Activated naive CD4-positive, alpha-beta T cell (primary cell): Measurements from ENCODE around the gene NISCH.

Experiments used
- DNase-seq, 4 experiments: peaks; one replicate each; lab custom pipeline; 2025; lab: John Stamatoyannopoulos, UW

NISCH gene

GRCh38 chr3:52447512-52448355 lies 7.7 kb upstream of the NISCH start:
- no peak for DNase-seq

GRCh38 chr3:52450489-52451236 lies 4.7 kb upstream of the NISCH start:
- DNase-seq: no peak

GRCh38 chr3:52451237-52452083 lies 3.9 kb upstream of the NISCH start:
- DNase-seq: no peak

GRCh38 chr3:52452126-52452525 lies 3.3 kb upstream of the NISCH start:
- no peak for DNase-seq

- DNase-seq: no peak
Measured at GRCh38 chr3:52452570-52453221, 2.7 kb upstream of the NISCH start.

- no peak for DNase-seq
Measured at GRCh38 chr3:52453496-52454249, 1.7 kb upstream of the NISCH start, which contains the start of gene TNNC1. TSS of gene TNNC1 (minus strand) at chr3:52454041. CDS start at chr3:52454015, 26 bp downstream.

GRCh38 chr3:52454250-52454937 lies 1.0 kb upstream of the NISCH start:
- DNase-seq: no peak

- no peak for DNase-seq
Measured at GRCh38 chr3:52454938-52455282, 494 bp upstream of the NISCH start.

GRCh38 chr3:52456169-52456799 lies 880 bp downstream of the NISCH start:
- no peak for DNase-seq

GRCh38 chr3:52456800-52457183 lies 1.4 kb downstream of the NISCH start:
- no peak for DNase-seq

- DNase-seq: no peak
Measured at GRCh38 chr3:52458031-52458760, 2.8 kb downstream of the NISCH start.

- DNase-seq: no peak
Measured at GRCh38 chr3:52458770-52459545, 3.6 kb downstream of the NISCH start.

GRCh38 chr3:52461874-52462273 lies 6.5 kb downstream of the NISCH start:
- no peak for DNase-seq

GRCh38 chr3:52463416-52463815 lies 8.0 kb downstream of the NISCH start:
- no peak for DNase-seq

- no peak for DNase-seq
Measured at GRCh38 chr3:52468336-52468735, 12.9 kb downstream of the NISCH start.

- DNase-seq: no peak
Measured at GRCh38 chr3:52469001-52469400, 13.6 kb downstream of the NISCH start.

- DNase-seq: no peak
Measured at GRCh38 chr3:52470920-52471319, 15.5 kb downstream of the NISCH start.
